Raji (cell line): Measurements from ENCODE around the gene CDHR5.

Source experiments
- POLR2A ChIP-seq: IDR thresholded peaks from 2 replicates; pipeline ENCODE4 v1.6.1; 2011; ENCODE audit warnings: low read depth, low read length, control low read depth; ENCODE audit not compliant: insufficient read depth

The CDHR5 gene

DNA sequence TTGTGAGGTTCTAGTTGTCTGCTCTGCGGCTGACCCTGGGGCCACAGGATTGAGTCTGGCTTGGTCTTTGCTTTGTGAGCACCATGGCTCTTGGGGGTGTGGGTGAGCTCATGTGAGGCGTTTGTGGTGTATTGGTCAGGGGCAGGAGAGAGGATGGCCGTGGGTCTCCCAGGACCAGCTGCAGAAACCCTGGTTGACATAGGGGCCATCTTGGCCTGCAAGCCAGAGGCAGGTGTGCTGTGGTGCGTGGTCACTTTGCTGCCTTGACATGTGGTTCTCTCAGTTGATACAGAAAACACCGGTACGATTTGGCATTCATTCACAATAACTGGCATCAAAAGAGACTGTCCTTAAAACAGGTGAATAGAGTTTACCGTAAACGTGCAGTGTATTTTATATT is 37.2 kb downstream of the CDHR5 start:
- TF ChIP-seq POLR2A = no peak

DNA sequence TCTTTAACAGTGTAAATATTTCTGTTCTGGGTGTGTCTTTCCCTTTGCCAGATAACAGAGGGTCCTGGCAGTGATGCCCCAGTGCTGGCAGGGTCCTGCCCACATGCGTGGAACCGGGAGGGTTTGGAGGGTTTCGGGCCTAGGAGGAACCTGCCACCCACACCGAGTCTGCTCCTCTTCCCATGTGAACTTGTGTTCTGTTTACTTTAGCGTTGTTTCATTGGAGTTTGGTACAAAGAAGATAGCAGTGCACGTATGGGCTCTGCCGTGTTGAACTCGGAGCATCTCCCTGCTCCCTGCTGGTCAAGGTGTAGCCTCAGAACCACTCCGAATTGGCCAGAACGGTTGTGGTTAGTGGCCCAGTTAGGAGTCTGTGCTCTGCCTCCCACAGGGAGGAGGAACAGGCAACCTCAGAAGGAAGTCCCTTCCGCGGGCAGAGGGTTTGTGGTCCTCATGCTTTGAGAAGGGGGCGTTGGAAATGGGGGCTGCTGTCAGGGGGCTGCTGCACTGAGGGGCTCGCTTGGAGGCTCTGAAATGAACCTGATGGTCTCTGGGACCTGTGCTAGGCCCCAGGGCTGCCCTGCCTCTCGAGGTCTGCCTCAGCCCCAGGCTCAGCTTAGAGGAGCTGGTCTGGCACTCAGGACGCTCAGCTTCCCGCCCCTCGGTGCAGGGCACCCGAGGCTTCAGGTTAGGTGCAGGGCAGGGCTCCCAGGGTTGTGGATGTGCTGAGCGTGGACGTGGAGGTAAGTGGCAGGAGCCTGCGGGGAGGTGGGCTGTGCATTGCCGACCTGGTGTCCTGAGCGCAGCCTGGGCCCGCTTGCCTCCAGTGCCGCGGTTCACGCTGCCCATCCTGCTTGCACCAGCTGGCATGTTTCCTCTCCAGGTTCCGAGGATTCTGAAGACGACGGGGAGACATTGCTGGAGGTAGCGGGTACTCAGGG is 38.1 kb downstream of the CDHR5 start:
- TF ChIP-seq POLR2A = no peak

DNA sequence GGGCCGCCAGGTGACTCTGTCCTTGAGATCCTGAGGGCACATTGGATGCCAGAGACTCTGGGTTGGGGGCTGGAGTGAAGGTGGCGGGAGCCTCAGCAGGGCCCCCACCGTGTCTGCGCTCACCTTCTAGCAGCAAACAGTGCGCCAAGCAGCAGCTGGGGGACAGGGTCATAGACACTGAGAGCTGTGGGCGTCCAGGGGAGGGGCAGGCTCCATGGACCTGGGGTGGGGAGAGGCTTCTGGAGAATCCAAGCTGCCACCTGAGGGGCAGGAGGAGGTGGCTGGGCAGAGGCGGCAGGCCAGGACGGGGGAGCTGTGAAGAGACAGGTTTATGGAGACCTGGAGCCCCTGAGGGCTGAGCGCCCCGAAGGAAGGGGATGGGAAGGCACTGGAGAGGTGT is 40.5 kb downstream of the CDHR5 start:
- no peak for TF ChIP-seq POLR2A

DNA sequence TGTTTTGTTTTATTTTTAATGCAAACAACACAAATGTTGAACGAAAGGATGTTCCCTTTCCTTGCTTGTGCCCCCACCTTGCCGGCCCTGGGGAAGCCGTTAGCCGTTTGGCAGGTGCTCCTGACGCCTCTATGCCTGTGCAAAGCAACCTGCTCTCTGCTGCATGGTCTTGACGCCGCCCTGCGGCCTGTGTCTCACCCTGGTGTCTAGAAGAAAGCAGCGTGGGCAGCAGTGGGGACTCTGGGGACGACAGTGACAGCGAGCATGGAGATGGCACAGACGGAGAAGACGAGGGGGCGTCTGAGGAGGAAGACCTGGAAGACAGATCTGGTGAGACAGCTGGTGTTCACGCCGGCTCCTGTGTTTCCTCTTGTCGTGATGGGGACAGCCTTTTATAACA is 43.0 kb downstream of the CDHR5 start:
- no peak for TF ChIP-seq POLR2A

DNA sequence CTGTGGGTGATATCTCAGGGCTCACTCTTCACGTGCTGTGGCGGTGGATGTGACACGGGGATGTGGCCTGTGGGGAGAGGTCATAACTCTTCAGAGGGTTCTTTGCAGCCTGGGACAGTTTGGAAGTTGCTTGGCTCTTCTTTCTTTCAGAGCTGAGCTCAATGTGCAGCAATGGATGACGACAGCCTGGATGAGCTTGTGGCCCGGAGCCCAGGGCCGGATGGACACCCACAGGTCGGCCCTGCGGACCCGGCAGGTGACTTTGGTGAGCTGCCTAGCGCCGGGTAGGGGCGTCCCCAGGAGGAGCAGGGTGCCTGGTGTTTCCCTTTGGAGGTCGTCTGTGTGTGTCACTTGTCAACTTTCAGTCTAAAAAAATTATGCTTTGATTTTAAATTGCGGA is 43.4 kb downstream of the CDHR5 start:
- no peak for TF ChIP-seq POLR2A

DNA sequence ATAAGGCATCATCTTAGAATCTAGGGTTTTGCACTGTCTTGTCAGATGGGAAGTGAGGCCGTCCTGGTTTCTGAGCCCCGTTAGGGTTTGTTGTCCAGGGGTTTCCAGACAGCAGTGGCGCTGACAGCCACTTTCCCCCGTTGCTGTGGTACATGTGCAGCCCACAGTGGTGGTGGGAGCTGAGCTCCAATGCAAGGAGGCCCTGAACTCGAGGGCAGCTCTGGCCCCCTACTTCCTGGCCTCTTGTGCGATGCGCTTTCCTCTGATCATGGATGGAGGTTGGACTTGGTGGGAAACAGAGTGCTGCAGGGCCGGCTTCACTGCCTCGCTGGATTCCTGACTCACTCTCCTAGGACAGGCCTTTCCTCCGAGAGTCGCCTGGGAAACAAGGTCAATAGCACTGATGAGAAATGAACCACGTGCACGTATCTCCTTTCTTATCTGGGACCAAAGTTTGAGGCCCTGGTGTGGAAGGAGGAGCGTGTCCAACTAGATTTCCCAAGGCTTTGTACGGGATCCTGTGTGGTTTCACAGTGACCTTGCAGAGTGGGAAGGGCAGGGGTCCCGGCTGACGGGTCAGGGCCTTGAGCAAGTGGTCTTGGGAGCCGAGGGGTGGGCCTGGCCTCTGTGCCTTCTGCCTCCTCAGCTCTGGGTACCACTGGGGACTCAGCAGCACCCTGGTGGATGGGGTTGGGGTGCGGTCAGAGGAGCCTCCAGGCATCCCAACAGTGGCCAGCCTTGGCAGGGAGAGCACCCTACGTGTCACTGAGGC is 44.7 kb downstream of the CDHR5 start:
- no peak for TF ChIP-seq POLR2A

DNA sequence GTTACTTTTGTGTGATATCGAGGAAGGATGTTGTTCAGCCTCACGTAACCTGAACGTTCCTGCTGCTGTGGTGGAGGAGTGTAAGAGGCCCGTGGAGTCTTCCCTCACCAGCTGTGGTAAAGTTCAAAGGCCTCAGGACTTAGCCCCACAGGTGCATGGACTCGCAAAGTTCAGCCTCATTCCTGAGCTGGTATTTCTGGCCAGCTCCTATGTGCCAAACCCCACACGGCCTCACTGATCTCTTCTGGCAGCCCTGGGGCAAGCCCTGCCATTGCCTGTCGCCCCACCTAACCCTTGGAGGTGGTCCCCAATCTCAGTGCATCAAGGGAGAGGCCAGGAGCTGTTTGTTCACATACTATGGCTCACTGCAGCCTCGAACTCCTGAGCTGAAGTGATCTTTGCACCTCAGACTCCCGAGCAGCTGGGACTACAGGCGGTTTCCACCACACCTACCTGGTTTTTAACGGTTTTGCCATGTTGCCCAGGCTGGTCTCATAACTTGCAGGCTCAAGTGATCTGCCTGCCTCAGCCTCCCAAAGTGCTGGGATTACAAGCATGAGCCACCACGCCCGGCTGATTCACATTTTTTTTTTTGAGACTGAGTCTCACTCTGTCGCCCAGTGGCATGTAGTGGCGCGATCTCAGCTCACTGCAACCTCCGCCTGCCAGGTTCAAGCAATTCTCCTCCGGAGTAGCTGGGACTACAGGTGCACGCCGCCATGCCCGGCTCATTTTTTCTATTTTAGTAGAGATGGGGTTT is 46.3 kb downstream of the CDHR5 start:
- no peak for TF ChIP-seq POLR2A

DNA sequence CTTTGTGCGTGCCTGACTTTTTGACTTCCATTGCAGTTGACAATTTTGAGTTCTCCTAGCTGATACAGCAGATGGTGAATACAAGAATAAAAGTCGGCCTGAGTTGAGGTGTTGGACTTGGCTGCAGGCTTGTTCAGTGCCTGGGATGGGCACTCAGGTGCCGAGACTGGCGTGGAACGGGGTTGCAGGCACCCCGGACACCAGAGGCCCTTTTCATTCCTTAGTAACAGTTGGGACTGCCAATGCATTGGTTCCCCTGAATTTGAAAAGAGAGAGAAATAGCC is 47.2 kb downstream of the CDHR5 start:
- no peak for TF ChIP-seq POLR2A

DNA sequence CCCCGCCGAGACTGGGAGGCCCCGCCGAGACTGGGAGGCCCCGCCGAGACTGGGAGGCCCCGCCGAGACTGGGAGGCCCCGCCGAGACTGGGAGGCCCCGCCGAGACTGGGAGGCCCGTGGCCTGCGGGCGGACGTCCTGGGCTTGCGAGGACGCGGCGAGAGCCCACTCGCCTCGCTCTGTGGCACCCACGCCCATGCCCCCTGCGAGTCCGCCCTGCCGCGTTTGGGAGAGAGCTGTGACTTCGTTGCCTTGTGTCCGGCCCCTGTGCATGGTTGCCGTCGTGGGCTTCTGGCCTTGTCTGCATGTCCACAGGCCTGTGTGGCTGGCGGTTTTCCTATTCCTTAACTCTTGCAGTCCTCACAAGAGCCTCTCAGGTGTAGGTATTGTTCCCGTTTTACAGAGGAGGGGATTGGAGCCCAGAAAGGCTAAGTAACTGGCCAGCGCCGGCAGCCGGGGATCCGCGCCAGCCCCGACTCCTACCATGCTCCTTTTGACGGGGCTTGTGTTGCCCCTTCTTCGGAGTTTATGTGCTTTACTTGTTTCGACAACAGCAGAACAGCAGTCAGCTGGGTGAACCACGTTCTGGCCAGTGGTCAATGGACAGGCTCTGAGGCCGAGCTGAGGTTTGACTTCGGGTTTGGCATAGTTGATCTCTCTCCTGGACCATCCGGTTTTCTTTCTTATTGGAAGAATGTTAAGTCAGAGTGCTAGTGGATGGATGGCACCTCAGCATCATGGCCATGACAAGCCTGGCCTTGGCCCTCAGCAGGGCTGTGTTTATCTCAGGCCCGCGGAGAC is 47.7 kb downstream of the CDHR5 start:
- TF ChIP-seq POLR2A = no peak

DNA sequence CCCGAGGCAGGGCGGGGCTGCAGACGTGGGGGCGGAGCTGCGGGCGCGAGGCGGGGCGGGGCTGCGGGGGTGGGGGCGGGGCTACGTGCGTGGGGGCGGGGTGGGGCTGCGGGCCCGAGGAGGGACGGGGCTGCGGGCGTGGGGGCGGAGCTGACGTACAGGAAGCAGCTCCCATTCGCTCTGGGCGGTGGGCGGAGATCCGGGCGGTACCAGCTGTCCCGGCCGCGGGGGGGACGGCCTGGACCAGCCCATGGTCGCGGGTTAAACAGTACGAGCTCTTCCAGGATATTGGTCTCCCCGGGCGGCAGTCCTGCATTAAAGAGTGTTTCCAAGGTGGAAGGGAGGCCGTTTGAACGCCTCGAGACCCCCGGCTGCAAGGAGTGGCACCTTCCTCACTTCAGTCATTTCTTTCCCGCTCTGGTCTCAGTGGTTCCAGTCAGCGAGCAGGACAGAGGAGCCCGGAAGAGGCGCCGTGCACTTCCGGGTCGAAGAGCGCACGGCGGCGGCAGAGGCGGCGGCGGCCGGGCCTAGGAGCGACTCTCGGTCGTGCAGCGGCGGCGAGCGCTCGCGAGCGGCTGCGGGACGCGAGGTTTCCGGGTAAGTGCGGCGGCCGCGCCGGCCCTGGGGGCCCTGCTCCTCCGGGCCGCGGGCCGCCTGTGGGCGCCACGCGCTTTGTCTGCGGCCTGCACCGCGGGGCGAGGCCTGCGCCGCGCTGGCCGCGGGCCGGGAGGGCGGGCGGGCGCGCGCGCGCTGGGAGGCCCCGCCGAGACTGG is 48.6 kb downstream of the CDHR5 start, which contains the start of gene PHRF1:
TSS of gene PHRF1 (plus strand) at position 475 of the 773 bp plus-strand sequence. CDS start 5,043 bp downstream, outside the sequence.
- TF ChIP-seq POLR2A = peak; percentile 73

DNA sequence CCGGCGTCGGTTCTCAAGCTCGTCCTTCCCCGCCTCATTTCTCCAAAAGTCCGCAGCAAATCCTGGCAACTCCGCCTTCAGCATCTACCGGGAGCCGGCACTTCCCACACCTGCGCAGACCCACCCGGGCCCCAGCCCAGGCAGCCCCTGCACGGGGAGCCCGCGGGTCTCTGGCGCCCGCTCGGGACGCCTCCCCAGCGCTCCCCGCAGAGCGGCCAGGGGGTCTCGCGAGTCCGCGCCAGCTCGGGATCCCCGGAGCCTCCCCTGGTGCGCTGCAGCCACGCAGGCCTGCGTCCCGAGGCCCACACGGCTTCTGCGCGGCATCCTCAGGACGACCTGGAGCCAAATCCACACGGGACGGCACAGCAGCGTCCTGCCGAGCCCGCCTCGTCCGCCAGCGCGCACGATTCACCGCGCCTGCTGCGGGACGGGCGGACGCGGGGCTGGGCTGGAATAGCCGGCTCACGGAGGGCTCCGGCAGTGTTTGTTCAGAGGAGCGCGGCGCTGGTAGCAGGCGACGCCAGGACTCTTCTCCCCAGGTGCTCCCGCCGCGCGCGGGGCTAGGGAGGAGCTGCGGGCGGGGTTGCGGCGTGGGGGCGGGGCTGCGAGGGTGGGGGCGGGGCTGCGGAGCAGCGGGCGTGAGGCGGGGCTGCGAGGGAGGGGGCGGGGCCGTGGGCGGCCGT is 49.3 kb downstream of the CDHR5 start:
- peak; percentile 38; the same call in 1 of the 2 replicates for TF ChIP-seq POLR2A

DNA sequence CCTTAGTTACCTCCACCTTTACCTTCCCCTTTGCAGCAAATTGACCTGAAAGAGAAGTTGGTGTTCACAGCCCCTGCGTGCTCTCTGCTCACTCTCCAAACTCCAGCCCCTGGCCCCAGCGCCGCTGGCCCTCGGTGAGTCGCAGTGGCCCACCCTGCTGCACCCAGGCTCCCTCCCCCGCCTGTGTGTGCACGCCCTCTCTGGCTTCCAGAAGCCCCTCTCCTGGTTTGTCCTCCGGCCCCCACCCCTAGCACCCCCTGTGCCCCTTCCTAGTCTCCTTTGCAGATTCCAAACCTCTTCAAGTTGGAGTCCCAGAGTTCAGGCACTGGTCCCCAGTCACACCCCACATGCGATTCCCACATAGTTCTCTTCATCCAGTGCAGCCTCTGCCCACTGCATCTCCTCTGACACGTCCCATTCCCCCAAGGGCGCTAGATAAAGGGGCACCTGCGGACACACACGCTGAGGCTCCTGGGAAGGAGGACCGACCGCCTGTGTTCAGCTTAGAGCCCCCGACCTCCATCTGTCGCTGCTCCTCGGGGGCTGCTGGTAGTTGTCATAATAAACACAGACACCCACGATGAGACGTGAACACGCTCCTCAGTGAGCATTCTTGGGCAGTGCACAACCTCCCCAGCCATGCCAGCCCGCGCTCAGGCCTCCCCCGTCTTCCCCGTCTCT is 50.0 kb downstream of the CDHR5 start:
- TF ChIP-seq POLR2A = no peak

DNA sequence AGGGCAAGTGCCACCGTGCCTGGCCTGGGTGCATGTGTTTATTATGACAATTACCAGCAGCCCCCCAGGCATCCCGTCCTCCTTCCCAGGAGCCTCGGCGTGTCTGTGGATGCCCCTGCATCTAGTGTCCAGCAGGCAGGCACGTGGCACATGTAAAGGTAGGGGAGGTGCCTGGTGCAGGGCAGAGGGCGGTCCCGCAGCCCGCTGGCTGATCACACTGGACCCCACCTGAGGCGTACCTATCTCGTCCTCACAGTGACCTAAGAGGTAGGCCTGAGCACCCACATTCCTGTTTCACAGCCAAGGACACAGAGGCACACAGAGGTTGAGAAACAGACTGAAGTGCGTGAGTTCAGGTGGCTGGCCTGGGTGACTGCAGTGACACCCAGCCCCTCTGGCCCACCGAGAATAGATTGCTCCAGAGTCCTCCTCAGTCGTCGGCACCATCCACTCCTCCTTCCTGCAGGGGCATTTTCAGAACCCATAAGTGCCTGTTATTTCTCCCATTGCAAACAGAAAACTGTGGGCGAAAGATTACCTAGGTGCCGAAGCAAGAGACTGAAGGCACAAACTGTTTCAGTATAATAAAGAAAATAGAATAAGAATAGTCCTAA is 51.5 kb downstream of the CDHR5 start:
- no peak for TF ChIP-seq POLR2A

DNA sequence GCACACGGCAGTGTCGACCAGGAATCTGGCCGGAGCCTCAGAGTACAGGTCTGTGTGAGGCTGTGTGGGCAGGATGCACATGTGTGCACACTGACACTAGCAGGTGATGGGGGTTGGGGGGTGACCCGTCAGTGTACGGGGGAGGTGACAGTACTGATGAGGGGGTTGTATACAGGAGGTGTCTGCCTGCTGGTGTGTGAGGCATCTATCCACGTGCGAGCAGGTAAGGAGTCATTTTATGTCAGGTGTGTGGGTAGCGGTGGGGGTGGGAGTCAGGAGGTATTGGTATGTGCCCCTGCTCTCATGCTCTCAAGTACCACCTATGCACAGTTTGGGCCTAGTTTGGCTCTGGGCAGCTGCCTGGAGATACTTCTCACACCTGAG is 53.0 kb downstream of the CDHR5 start:
- TF ChIP-seq POLR2A = no peak
